H9 (cell line): ENCODE results near the gene SLC30A1. TPM values are rescaled to one million over a fixed set of nuclear protein-coding genes. Genes with fewer than 3 reads are reported as not detected.
A peak's percentile ranks its signal among the peaks of the same experiment; 100 is the strongest.

ENCODE experiments used
- DNase-seq: peaks from one replicate; pipeline ENCODE4 v3.0.0-alpha.2; 2017
- H2AFZ ChIP-seq: one replicate; pipeline ENCODE4 v1.6.1; 2013; ENCODE audit warnings: mild to moderate bottlenecking, low read length, control low read depth, moderate library complexity
- H2AK5ac ChIP-seq: 2 replicates; pipeline ENCODE4 v1.6.1; 2013; ENCODE audit warnings: low read length, control low read depth, mixed read lengths; ENCODE audit not compliant: insufficient read length
- H2BK120ac ChIP-seq: one replicate; pipeline ENCODE4 v1.6.1; 2013; ENCODE audit warnings: low read depth, mild to moderate bottlenecking, low read length, control low read depth, inconsistent platforms; ENCODE audit not compliant: poor library complexity, severe bottlenecking
- H2BK12ac ChIP-seq: 2 replicates; pipeline ENCODE4 v1.6.1; 2013; ENCODE audit warnings: low read length, control low read depth, mixed read lengths, low read depth; ENCODE audit not compliant: insufficient read length
- H2BK15ac ChIP-seq: 2 replicates; pipeline ENCODE4 v1.6.1; 2013; ENCODE audit warnings: low read depth, low read length, control low read depth
- H2BK20ac ChIP-seq: one replicate; pipeline ENCODE4 v1.6.1; 2013; ENCODE audit warnings: low read depth, mild to moderate bottlenecking, low read length, control low read depth, inconsistent platforms; ENCODE audit not compliant: poor library complexity, severe bottlenecking
- H2BK5ac ChIP-seq: 2 replicates; pipeline ENCODE4 v1.6.1; 2013; ENCODE audit warnings: low read length, control low read depth, mixed read lengths; ENCODE audit not compliant: insufficient read length
- H3K14ac ChIP-seq: 2 replicates; pipeline ENCODE4 v1.6.1; 2013; ENCODE audit warnings: low read length, control low read depth; ENCODE audit not compliant: insufficient read depth
- H3K18ac ChIP-seq: 2 replicates; pipeline ENCODE4 v1.6.1; 2013; ENCODE audit warnings: low read depth, mild to moderate bottlenecking, mixed read lengths, low read length, control low read depth; ENCODE audit not compliant: insufficient read length
- H3K23ac ChIP-seq: 2 replicates; pipeline ENCODE4 v1.6.1; 2013; ENCODE audit warnings: low read length, control low read depth, mixed read lengths, low read depth; ENCODE audit not compliant: insufficient read length
- H3K23me2 ChIP-seq: 2 replicates; pipeline ENCODE4 v1.6.1; 2013; ENCODE audit warnings: low read depth, mild to moderate bottlenecking, mixed read lengths, low read length, control low read depth; ENCODE audit not compliant: insufficient read length, poor library complexity, severe bottlenecking
- H3K27ac ChIP-seq: 2 replicates; pipeline ENCODE4 v1.5.1; 2013; ENCODE audit warnings: low read length, control low read depth, mixed read lengths, low read depth; ENCODE audit not compliant: insufficient read length
- H3K27me3 ChIP-seq: 2 replicates; pipeline ENCODE4 v1.6.1; 2013; ENCODE audit warnings: low read length, control low read depth, inconsistent platforms; ENCODE audit not compliant: insufficient read depth
- H3K4ac ChIP-seq: 2 replicates; pipeline ENCODE4 v1.6.1; 2013; ENCODE audit warnings: low read depth, mild to moderate bottlenecking, control low read depth, inconsistent platforms, low read length, moderate library complexity
- H3K4me1 ChIP-seq: 2 replicates; pipeline ENCODE4 v1.6.1; 2013; ENCODE audit warnings: low read length, control low read depth, inconsistent platforms; ENCODE audit not compliant: insufficient read depth
- H3K4me2 ChIP-seq: 2 replicates; pipeline ENCODE4 v1.6.1; 2013; ENCODE audit warnings: low read length, control low read depth, mixed read lengths; ENCODE audit not compliant: insufficient read length, insufficient read depth
- H3K56ac ChIP-seq: 2 replicates; pipeline ENCODE4 v1.6.1; 2013; ENCODE audit warnings: low read depth, mild to moderate bottlenecking, mixed read lengths, low read length, control low read depth; ENCODE audit not compliant: insufficient read length
- H3K79me1 ChIP-seq: 2 replicates; pipeline ENCODE4 v1.6.1; 2013; ENCODE audit warnings: low read depth, mild to moderate bottlenecking, moderate library complexity, low read length, control low read depth, inconsistent platforms; ENCODE audit not compliant: insufficient read depth, poor library complexity, severe bottlenecking
- H3K79me2 ChIP-seq: 2 replicates; pipeline ENCODE4 v1.6.1; 2013; ENCODE audit warnings: low read length, control low read depth, inconsistent platforms; ENCODE audit not compliant: insufficient read depth
- H3K9ac ChIP-seq: 2 replicates; pipeline ENCODE4 v1.6.1; 2013; ENCODE audit warnings: low read length, control low read depth, mixed read lengths; ENCODE audit not compliant: insufficient read length; ENCODE audit errors: extremely low read depth
- H3K9me3 ChIP-seq: one replicate; pipeline ENCODE4 v1.6.1; 2013; ENCODE audit warnings: low read depth, low read length, inconsistent platforms; ENCODE audit not compliant: control insufficient read depth
- H3T11ph ChIP-seq: one replicate; pipeline ENCODE4 v1.6.1; 2013; ENCODE audit warnings: mild to moderate bottlenecking, low read length, control low read depth, inconsistent platforms
- H4K20me1 ChIP-seq: one replicate; pipeline ENCODE4 v1.6.1; 2013; ENCODE audit not compliant: control insufficient read depth, insufficient read length, insufficient read depth
- H4K5ac ChIP-seq: 2 replicates; pipeline ENCODE4 v1.6.1; 2013; ENCODE audit warnings: low read depth, mild to moderate bottlenecking, mixed read lengths, low read length, control low read depth; ENCODE audit not compliant: insufficient read length
- H4K8ac ChIP-seq: replicated peaks from 2 replicates; pipeline ENCODE4 v1.6.1; 2013; ENCODE audit warnings: low read length, control low read depth, mixed read lengths, low read depth; ENCODE audit not compliant: insufficient read length
- H4K91ac ChIP-seq: 2 replicates; pipeline ENCODE4 v1.6.1; 2013; ENCODE audit warnings: low read depth, mild to moderate bottlenecking, moderate library complexity, mixed read lengths, low read length, control low read depth; ENCODE audit not compliant: insufficient read length
- H3K27ac Mint-ChIP-seq, 3 experiments: 2 replicates in 2 of 3; 3 replicates in 1 of 3; pipeline ENCODE4 v1.8.0; 2020 to 2021; ENCODE audit warnings: mixed read lengths in 3 of 3, mild to moderate bottlenecking in 1 of 3, moderate library complexity in 1 of 3
- H3K27me3 Mint-ChIP-seq: 2 replicates; pipeline ENCODE4 v1.8.0; 2021; ENCODE audit warnings: low read depth, mild to moderate bottlenecking, moderate library complexity, mixed read lengths
- H3K36me3 Mint-ChIP-seq, 3 experiments: 2 replicates in 2 of 3; 3 replicates in 1 of 3; pipeline ENCODE4 v1.8.0; 2020 to 2021; ENCODE audit warnings: low read depth in 3 of 3, mixed read lengths in 3 of 3; ENCODE audit not compliant: insufficient read depth in 1 of 3
- H3K4me1 Mint-ChIP-seq, 2 experiments: 2 replicates each; pipeline ENCODE4 v1.8.0; 2020; ENCODE audit warnings: mixed read lengths in 2 of 2
- H3K4me3 Mint-ChIP-seq, 2 experiments: 2 replicates in 1 of 2; 3 replicates in 1 of 2; pipeline ENCODE4 v1.8.0; 2020 to 2021; ENCODE audit warnings: mild to moderate bottlenecking in 2 of 2, mixed read lengths in 2 of 2, moderate library complexity in 1 of 2
- H3K9me3 Mint-ChIP-seq, 2 experiments: 2 replicates in 1 of 2; 3 replicates in 1 of 2; pipeline ENCODE4 v1.8.0; 2020; ENCODE audit warnings: mild to moderate bottlenecking in 2 of 2, mixed read lengths in 2 of 2, moderate library complexity in 1 of 2
- WGBS: extraction: QIAGEN DNeasy Blood & Tissue Kit; methylation state at CpG from one replicate; pipeline ENCODE4 v1.1.7; 2013; ENCODE audit warnings: missing lambda C conversion rate, low lambda C conversion rate, mixed read lengths; ENCODE audit not compliant: insufficient read length; ENCODE audit errors: extremely low coverage; 5-methylcytosine and 5-hydroxymethylcytosine counted together
- total RNA-seq: library from RNA; stranded (reverse); gene quantifications from 2 replicates; pipeline ENCODE4 v1.2.1, GENCODE V29; 2021
- TF ChIP-seq, protein P1 (sequence below): fragments of 200-600 bp; sonication (generic); conservative IDR thresholded peaks from 3 replicates; pipeline ENCODE4 v1.8.0; 2021; ENCODE audit warnings: antibody characterized with exemption, mild to moderate bottlenecking

SLC30A1 gene
- total RNA-seq, 1 experiment from 2014 or later: 17.1 TPM

DNA sequence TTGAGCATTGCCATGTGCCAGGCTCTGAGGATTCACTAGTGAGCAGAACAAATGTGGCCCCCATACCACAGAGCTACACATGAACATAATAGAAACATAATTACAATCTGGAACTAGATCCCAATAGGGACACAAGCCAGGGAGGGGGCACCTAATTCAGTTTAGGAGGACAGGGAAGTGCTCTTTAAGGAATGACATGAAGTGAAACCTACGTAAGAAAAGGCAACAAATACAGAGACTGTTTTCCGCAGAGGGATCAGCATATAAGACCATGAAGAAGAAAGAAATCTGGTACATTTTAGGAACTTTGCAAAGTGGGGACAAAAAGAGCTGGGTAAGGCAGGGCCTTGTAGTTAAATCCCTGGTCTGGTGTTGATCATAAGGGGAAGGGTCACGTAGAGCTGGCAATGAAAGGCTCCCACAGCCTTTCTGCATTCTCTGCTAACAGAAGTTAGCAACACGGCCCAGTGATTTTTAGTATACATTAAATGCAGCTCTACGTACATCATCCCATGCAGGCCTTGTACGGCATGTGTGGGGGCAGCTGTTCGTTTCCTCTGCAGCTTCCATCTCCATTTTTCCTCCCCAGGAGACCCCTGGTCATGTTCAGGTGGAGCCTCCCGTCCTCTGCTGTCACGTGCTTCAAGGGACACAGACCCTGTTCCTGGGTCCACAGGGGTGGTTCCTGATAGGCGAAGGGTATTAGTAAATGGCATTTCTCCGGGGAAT is 26.8 kb upstream of the SLC30A1 start:
- no peaks in the 10 kb centered on the region for H3K27me3 ChIP-seq
- no peak overlapping the region for H3K14ac ChIP-seq
- no peak overlapping the region for H4K8ac ChIP-seq
- H2BK12ac ChIP-seq: no peak overlapping the region
- H3K4me3 Mint-ChIP-seq: no peak overlapping the region
- H3K36me3 Mint-ChIP-seq: no peaks in the 10 kb centered on the region
- DNase-seq: no peak
- no peak overlapping the region for H3T11ph ChIP-seq
- no peak overlapping the region for H3K27ac ChIP-seq
- H3K79me1 ChIP-seq: no peaks in the 10 kb centered on the region
- no peak overlapping the region for H2BK120ac ChIP-seq
- H3K4me1 Mint-ChIP-seq: peaks cover 0 to 8% of the 10 kb centered on the region in 2 experiments; a peak in 2 of 4 replicates
- H4K91ac ChIP-seq: no peak overlapping the region
- no peak overlapping the region for H2AK5ac ChIP-seq
- H4K5ac ChIP-seq: no peak overlapping the region
- no peak overlapping the region for H2BK15ac ChIP-seq
- no peaks in the 10 kb centered on the region for H4K20me1 ChIP-seq
- H3K56ac ChIP-seq: no peak overlapping the region
- no peak overlapping the region for H3K9ac ChIP-seq
- no peak overlapping the region for H3K4me2 ChIP-seq
- no peaks in the 10 kb centered on the region for H3K9me3 Mint-ChIP-seq
- H3K79me2 ChIP-seq: no peaks in the 10 kb centered on the region
- no peak overlapping the region for H2BK5ac ChIP-seq
- no peaks in the 10 kb centered on the region for H3K23me2 ChIP-seq
- no peaks in the 10 kb centered on the region for H3K4me1 ChIP-seq
- no CpG with 5 or more reads among the region's 11 CpGs for WGBS
- H3K23ac ChIP-seq: no peak overlapping the region
- H3K9me3 ChIP-seq: no peaks in the 10 kb centered on the region
- H3K18ac ChIP-seq: no peak overlapping the region
- peaks cover 2% of the 10 kb centered on the region; the same call in 1 of the 2 replicates for H3K27me3 Mint-ChIP-seq
- no peak overlapping the region for H2BK20ac ChIP-seq
- TF ChIP-seq, protein P1, sequence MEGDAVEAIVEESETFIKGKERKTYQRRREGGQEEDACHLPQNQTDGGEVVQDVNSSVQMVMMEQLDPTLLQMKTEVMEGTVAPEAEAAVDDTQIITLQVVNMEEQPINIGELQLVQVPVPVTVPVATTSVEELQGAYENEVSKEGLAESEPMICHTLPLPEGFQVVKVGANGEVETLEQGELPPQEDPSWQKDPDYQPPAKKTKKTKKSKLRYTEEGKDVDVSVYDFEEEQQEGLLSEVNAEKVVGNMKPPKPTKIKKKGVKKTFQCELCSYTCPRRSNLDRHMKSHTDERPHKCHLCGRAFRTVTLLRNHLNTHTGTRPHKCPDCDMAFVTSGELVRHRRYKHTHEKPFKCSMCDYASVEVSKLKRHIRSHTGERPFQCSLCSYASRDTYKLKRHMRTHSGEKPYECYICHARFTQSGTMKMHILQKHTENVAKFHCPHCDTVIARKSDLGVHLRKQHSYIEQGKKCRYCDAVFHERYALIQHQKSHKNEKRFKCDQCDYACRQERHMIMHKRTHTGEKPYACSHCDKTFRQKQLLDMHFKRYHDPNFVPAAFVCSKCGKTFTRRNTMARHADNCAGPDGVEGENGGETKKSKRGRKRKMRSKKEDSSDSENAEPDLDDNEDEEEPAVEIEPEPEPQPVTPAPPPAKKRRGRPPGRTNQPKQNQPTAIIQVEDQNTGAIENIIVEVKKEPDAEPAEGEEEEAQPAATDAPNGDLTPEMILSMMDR: no peak
- H2AFZ ChIP-seq: no peak overlapping the region
- H3K4ac ChIP-seq: no peak overlapping the region
- peak overlapping the region in 1 of 3 experiments; percentile 4; a peak in 1 of 7 replicates for H3K27ac Mint-ChIP-seq
